Loucy (cell line): ENCODE data around the gene NEK7.

ENCODE experiments used
- H2AFZ ChIP-seq: fragments of 200-600 bp; sonication (generic); 2 replicates; pipeline ENCODE4 v1.6.0; 2016; ENCODE audit warnings: antibody characterized with exemption, mild to moderate bottlenecking, low read length, moderate library complexity
- H3F3A ChIP-seq: fragments of 200-600 bp; 2 replicates; pipeline ENCODE4 v1.6.0; 2016; ENCODE audit warnings: antibody characterized with exemption, low read depth, mild to moderate bottlenecking
- H3K27me3 ChIP-seq: fragments of 200-600 bp; sonication (generic); 2 replicates; pipeline ENCODE4 v1.6.1; 2014; ENCODE audit warnings: low read length, mild to moderate bottlenecking; ENCODE audit not compliant: insufficient read depth, poor library complexity, severe bottlenecking
- H3K36me3 ChIP-seq: fragments of 200-600 bp; sonication (generic); 2 replicates; pipeline ENCODE4 v1.6.1; 2016; ENCODE audit warnings: low read length; ENCODE audit not compliant: insufficient read depth
- H3K4me1 ChIP-seq: fragments of 200-600 bp; sonication (generic); 2 replicates; pipeline ENCODE4 v1.5.1; 2014; ENCODE audit warnings: low read length, mild to moderate bottlenecking; ENCODE audit not compliant: insufficient read depth, poor library complexity, severe bottlenecking
- H3K4me2 ChIP-seq: fragments of 200-600 bp; sonication (generic); 2 replicates; pipeline ENCODE4 v1.6.0; 2014; ENCODE audit warnings: antibody characterized with exemption, low read length, low read depth, mild to moderate bottlenecking; ENCODE audit not compliant: poor library complexity, severe bottlenecking
- H3K4me3 ChIP-seq: fragments of 200-600 bp; sonication (generic); 2 replicates; pipeline ENCODE4 v1.5.1; 2014; ENCODE audit warnings: low read length, mild to moderate bottlenecking, mixed read lengths; ENCODE audit not compliant: poor library complexity, severe bottlenecking
- H3K79me2 ChIP-seq: fragments of 200-600 bp; sonication (generic); 2 replicates; pipeline ENCODE4 v1.6.1; 2014; ENCODE audit warnings: low read length; ENCODE audit not compliant: insufficient read depth
- H3K9ac ChIP-seq: fragments of 200-600 bp; sonication (generic); 2 replicates; pipeline ENCODE4 v1.6.0; 2014; ENCODE audit warnings: mild to moderate bottlenecking, low read depth, low read length, moderate library complexity; ENCODE audit not compliant: poor library complexity, severe bottlenecking
- H3K9me2 ChIP-seq: fragments of 200-600 bp; sonication (generic); replicated peaks from 2 replicates; pipeline ENCODE4 v1.6.1; 2016; ENCODE audit warnings: low read depth, low read length, mixed read lengths
- H3K9me3 ChIP-seq: fragments of 200-600 bp; sonication (generic); 2 replicates; pipeline ENCODE4 v1.6.1; 2014; ENCODE audit warnings: mild to moderate bottlenecking, antibody characterized with exemption, low read length, low read depth; ENCODE audit not compliant: insufficient read depth
- H4K20me1 ChIP-seq: fragments of 200-600 bp; sonication (generic); 2 replicates; pipeline ENCODE4 v1.6.0; 2014; ENCODE audit warnings: antibody characterized with exemption, low read length, mild to moderate bottlenecking; ENCODE audit not compliant: insufficient read depth, poor library complexity, severe bottlenecking
- CTCF ChIP-seq: fragments of 200-600 bp; sonication (generic); conservative IDR thresholded peaks from 2 replicates; pipeline ENCODE4 v1.5.1; 2014; ENCODE audit warnings: mild to moderate bottlenecking, antibody characterized with exemption, low read length
- EZH2phosphoT487 ChIP-seq: fragments of 200-600 bp; IDR thresholded peaks from 2 replicates; pipeline ENCODE4 v1.6.1; 2018; ENCODE audit warnings: antibody characterized with exemption, mild to moderate bottlenecking, moderate library complexity, borderline replicate concordance

Gene NEK7

GRCh38 chr1:198316546-198317100, 159.8 kb downstream of the NEK7 start:
- Histone ChIP-seq H4K20me1 (no peaks in the 10 kb centered on the region), H3K36me3 (peaks cover 37% of the 10 kb centered on the region; the same call in 1 of the 2 replicates), H3K4me3 (no peak overlapping the region), H3K9me2 (no peaks in the 10 kb centered on the region), H3K79me2 (no peaks in the 10 kb centered on the region), H3K4me1 (no peaks in the 10 kb centered on the region), H3K27me3 (no peaks in the 10 kb centered on the region), H3K9me3 (no peaks in the 10 kb centered on the region), H2AFZ (no peak overlapping the region), H3K9ac (no peak overlapping the region), H3K4me2 (no peak overlapping the region), H3F3A (no peaks in the 10 kb centered on the region)
- TF ChIP-seq CTCF (no peak), EZH2phosphoT487 (no peak)

GRCh38 chr1:198318085-198318484, 161.3 kb downstream of the NEK7 start:
- Histone ChIP-seq H3K27me3 (no peaks in the 10 kb centered on the region), H3K4me1 (no peaks in the 10 kb centered on the region), H3K9me2 (no peaks in the 10 kb centered on the region), H3K79me2 (no peaks in the 10 kb centered on the region), H3F3A (no peaks in the 10 kb centered on the region), H3K4me2 (no peak overlapping the region), H3K4me3 (no peak overlapping the region), H2AFZ (no peak overlapping the region), H4K20me1 (no peaks in the 10 kb centered on the region), H3K9me3 (no peaks in the 10 kb centered on the region), H3K36me3 (peaks cover 44% of the 10 kb centered on the region; the same call in 1 of the 2 replicates), H3K9ac (no peak overlapping the region)
- TF ChIP-seq CTCF (no peak), EZH2phosphoT487 (no peak)

GRCh38 chr1:198320759-198321158, 164.0 kb downstream of the NEK7 start:
- Histone ChIP-seq H3K27me3 (no peaks in the 10 kb centered on the region), H3K9me3 (no peaks in the 10 kb centered on the region), H3K4me2 (no peak overlapping the region), H3K9ac (no peak overlapping the region), H3K79me2 (no peaks in the 10 kb centered on the region), H4K20me1 (no peaks in the 10 kb centered on the region), H3K4me3 (no peak overlapping the region), H3K36me3 (peaks cover 39% of the 10 kb centered on the region; the same call in 1 of the 2 replicates), H3K4me1 (no peaks in the 10 kb centered on the region), H3K9me2 (no peaks in the 10 kb centered on the region), H2AFZ (no peak overlapping the region), H3F3A (no peaks in the 10 kb centered on the region)
- TF ChIP-seq CTCF (no peak), EZH2phosphoT487 (no peak)
